Fibroblast of lung (primary cell): Measurements from ENCODE around the gene ARTN. TPM values are rescaled to one million over a fixed set of nuclear protein-coding genes. Genes with fewer than 3 reads are reported as not detected.

Experiments
- DNase-seq, 2 donors: peaks; one replicate each; pipeline versions ENCODE4 v3.0.0 to v3.0.0-alpha.2; 2010; ENCODE audit warnings: low read depth in 2 of 2
- H2AFZ ChIP-seq: 2 replicates; pipeline ENCODE4 v1.5.1; 2012; ENCODE audit warnings: low read length, control low read depth, inconsistent platforms
- H3K27ac ChIP-seq: 2 replicates; pipeline ENCODE4 v1.5.1; 2011; ENCODE audit warnings: low read length, control low read depth; ENCODE audit not compliant: insufficient read depth
- H3K27me3 ChIP-seq: 2 replicates; pipeline ENCODE4 v1.5.1; 2011; ENCODE audit warnings: mild to moderate bottlenecking, low read length; ENCODE audit not compliant: control insufficient read depth, insufficient read depth
- H3K36me3 ChIP-seq: 2 replicates; pipeline ENCODE4 v1.5.1; 2011; ENCODE audit warnings: low read length; ENCODE audit not compliant: control insufficient read depth, insufficient read depth
- H3K4me1 ChIP-seq: 2 replicates; pipeline ENCODE4 v1.5.1; 2011; ENCODE audit warnings: low read length; ENCODE audit not compliant: control insufficient read depth, insufficient read depth; ENCODE audit errors: extremely low read depth
- H3K4me2 ChIP-seq: 2 replicates; pipeline ENCODE4 v1.5.1; 2011; ENCODE audit warnings: low read length, control low read depth; ENCODE audit not compliant: insufficient read depth; ENCODE audit errors: extremely low read depth
- H3K4me3 ChIP-seq, 4 experiments: fragments of 200-600 bp in 1 of 4; sonication (generic) in 1 of 4; replicated peaks in 1 of 4; 2 replicates each; pipeline ENCODE4 v1.5.1; 2011 to 2016; ENCODE audit warnings: low read length in 4 of 4, low read depth in 3 of 4, mild to moderate bottlenecking in 3 of 4, control low read depth in 2 of 4, inconsistent platforms in 1 of 4, mixed read lengths in 1 of 4; ENCODE audit not compliant: insufficient read depth in 1 of 4; ENCODE audit errors: control extremely low read depth in 1 of 4
- H3K79me2 ChIP-seq: 2 replicates; pipeline ENCODE4 v1.5.1; 2012; ENCODE audit warnings: mild to moderate bottlenecking, low read length, inconsistent platforms; ENCODE audit not compliant: control insufficient read depth, insufficient read depth
- H3K9ac ChIP-seq: 2 replicates; pipeline ENCODE4 v1.5.1; 2011; ENCODE audit warnings: mild to moderate bottlenecking, low read length, control low read depth; ENCODE audit not compliant: insufficient read depth
- H3K9me3 ChIP-seq: 2 replicates; pipeline ENCODE4 v1.5.1; 2012; ENCODE audit warnings: low read depth, low read length; ENCODE audit not compliant: control insufficient read depth, insufficient read depth
- H4K20me1 ChIP-seq: 2 replicates; pipeline ENCODE4 v1.5.1; 2011; ENCODE audit warnings: low read length; ENCODE audit not compliant: control insufficient read depth, insufficient read depth; ENCODE audit errors: extremely low read depth
- EZH2 ChIP-seq: IDR thresholded peaks from 2 replicates; pipeline ENCODE4 v1.5.1; 2012; ENCODE audit warnings: low read length, control low read depth, mild to moderate bottlenecking; ENCODE audit errors: missing control alignments
- polyA plus RNA-seq, 2 donors: library from polyadenylated mRNA; depleted of rRNA in 1 of 2; stranded (reverse) in 1 of 2; unstranded in 1 of 2; fragments of >200 nt; gene quantifications; 2 replicates each; pipeline ENCODE4 v1.2.1, GENCODE V29; 2011 to 2012; ENCODE audit warnings: missing spikeins in 1 of 2
- total RNA-seq: library from RNA; depleted of rRNA; stranded (reverse); fragments of >200 nt; gene quantifications from 2 replicates; pipeline ENCODE4 v1.2.1, GENCODE V29; 2014
- TF ChIP-seq, protein P1 (sequence below), 2 donors: IDR thresholded peaks in 1 of 2; conservative IDR thresholded peaks in 1 of 2; 1 replicate in 1 of 2; 2 replicates in 1 of 2; pipeline ENCODE4 v1.5.1; 2011 to 2012; ENCODE audit warnings: low read length in 2 of 2, control low read depth in 1 of 2, inconsistent platforms in 1 of 2, low read depth in 1 of 2, mild to moderate bottlenecking in 1 of 2

The ARTN gene
- total and polyA plus RNA-seq, 2 donors (not counting 1 experiment from before 2014, with no cell fraction given), result 0.06 to 0.50 TPM

DNA sequence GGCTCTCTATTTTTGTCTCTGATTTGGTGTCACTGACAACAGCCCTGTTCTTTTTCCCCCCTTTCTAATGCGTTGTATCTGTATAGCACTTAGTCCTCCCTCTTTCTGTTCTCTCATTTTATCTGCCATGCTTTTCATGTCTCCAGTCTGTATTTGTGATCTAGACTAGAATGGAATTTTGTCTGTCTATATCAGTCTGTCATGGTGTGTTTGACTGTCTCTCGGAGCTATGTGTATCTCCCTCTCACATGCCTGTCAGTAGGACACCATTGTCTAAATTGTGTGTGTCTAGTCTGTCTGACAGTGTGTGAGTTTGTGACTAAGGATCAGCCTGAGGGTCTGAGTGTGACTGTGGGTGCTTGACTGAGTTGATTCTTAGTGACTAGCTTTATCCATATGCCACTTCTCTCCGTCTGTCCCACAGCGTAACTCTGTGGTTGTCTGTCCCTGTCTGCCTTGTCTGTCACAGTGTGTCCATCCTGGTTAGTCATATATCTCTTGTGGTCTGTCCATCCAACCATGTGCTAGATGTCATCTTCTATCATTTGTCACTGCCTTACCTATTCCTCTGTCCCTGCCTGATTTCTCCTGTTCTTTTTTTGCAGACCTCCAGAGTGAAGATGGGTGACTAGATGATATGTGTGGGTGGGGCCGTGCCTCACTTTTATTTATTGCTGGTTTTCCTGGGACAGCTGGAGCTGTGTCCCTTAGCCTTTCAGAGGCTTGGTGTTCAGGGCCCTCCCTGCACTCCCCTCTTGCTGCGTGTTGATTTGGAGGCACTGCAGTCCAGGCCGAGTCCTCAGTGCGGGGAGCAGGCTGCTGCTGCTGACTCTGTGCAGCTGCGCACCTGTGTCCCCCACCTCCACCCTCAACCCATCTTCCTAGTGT is 44.0 kb downstream of the ARTN start:
- TF ChIP-seq EZH2, result no peak
- TF ChIP-seq, protein P1, sequence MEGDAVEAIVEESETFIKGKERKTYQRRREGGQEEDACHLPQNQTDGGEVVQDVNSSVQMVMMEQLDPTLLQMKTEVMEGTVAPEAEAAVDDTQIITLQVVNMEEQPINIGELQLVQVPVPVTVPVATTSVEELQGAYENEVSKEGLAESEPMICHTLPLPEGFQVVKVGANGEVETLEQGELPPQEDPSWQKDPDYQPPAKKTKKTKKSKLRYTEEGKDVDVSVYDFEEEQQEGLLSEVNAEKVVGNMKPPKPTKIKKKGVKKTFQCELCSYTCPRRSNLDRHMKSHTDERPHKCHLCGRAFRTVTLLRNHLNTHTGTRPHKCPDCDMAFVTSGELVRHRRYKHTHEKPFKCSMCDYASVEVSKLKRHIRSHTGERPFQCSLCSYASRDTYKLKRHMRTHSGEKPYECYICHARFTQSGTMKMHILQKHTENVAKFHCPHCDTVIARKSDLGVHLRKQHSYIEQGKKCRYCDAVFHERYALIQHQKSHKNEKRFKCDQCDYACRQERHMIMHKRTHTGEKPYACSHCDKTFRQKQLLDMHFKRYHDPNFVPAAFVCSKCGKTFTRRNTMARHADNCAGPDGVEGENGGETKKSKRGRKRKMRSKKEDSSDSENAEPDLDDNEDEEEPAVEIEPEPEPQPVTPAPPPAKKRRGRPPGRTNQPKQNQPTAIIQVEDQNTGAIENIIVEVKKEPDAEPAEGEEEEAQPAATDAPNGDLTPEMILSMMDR (conservative IDR thresholded peaks at IDR 0.05 in 1 of 2, IDR thresholded peaks at IDR 0.05 in 1 of 2; ENCODE audit: low read depth in 1 of 2, low read length in 2 of 2), result no peak
- peaks cover 17% of the 10 kb centered on the region for H3K36me3 ChIP-seq
- peak overlapping the region in 2 of 4 experiments; percentile 0 to 6 for H3K4me3 ChIP-seq
- no peaks in the 10 kb centered on the region for H3K9me3 ChIP-seq
- H3K9ac ChIP-seq, result no peak overlapping the region
- no peaks in the 10 kb centered on the region for H4K20me1 ChIP-seq
- DNase-seq, result no peak
- H3K4me1 ChIP-seq, result peaks cover 10% of the 10 kb centered on the region
- H3K27ac ChIP-seq, result no peak overlapping the region
- H2AFZ ChIP-seq, result no peak overlapping the region
- H3K79me2 ChIP-seq, result peaks cover 50% of the 10 kb centered on the region
- H3K4me2 ChIP-seq, result no peak overlapping the region
- no peaks in the 10 kb centered on the region for H3K27me3 ChIP-seq

DNA sequence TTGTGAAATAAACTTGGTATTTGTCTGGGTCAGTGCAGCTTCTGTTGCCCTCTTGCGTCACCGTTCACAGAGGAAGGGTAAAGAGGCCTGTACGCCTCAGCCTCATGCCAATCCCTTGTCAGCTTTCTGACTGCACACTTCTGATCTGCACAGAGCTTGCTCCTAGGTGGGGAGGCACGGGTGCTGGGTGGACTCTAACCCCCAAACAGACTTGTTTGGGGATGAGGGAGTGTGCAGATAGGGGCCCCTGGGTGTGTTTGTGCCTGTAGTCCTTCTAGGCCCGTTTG is 44.6 kb downstream of the ARTN start:
- peak overlapping the region in 2 of 4 experiments; percentile 58 to 65 for H3K4me3 ChIP-seq
- H4K20me1 ChIP-seq, result no peaks in the 10 kb centered on the region
- H3K4me1 ChIP-seq, result peaks cover 10% of the 10 kb centered on the region
- no peak overlapping the region for H3K9ac ChIP-seq
- peaks cover 17% of the 10 kb centered on the region for H3K36me3 ChIP-seq
- no peak overlapping the region for H2AFZ ChIP-seq
- H3K9me3 ChIP-seq, result no peaks in the 10 kb centered on the region
- peak overlapping the region; percentile 83 for H3K4me2 ChIP-seq
- no peak overlapping the region for H3K27ac ChIP-seq
- no peak for DNase-seq
- TF ChIP-seq, protein P1 (conservative IDR thresholded peaks at IDR 0.05 in 1 of 2, IDR thresholded peaks at IDR 0.05 in 1 of 2; ENCODE audit: low read depth in 1 of 2, low read length in 2 of 2), result no peak
- no peak for TF ChIP-seq EZH2
- H3K79me2 ChIP-seq, result peaks cover 54% of the 10 kb centered on the region
- no peaks in the 10 kb centered on the region for H3K27me3 ChIP-seq

DNA sequence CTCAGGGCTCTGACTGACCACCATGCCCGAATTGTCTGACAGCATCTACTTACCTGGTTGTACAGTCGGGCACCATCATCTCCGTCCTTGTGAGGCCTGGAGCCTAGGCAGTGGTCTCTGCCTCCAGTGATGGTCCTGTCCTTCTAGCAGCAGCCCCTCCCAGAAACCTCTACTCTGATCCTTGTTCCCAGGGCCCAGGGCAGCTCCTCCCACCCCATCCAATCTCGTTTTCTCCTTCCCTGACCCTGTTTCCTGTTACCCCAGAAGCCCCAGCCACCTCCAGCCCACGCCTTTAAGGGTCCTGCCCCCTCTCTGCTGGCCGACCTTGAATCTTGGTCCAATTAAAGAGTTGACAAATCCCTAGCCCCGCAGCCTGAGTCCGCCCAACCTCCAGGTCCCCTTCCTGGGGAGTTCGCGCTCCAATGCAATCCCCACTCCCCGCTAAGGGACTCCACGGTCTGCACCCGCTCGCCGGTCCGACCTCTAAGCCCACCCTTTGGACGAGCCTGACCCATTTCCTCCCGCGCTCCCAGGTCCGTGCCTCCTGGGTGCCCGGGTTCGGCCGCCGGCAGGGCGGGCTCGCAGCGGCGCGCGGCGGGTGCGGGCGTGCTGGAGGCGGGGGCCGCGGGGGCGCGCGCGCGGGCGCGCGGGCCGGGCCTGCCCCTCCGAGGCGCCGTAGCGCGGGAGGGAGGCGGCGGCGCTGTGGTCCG is 45.1 kb downstream of the ARTN start, which contains the start of gene B4GALT2:
Gene B4GALT2 (plus strand): TSS at position 660 of the 710 bp plus-strand sequence. CDS start 1,951 bp downstream, outside the sequence.
- TF ChIP-seq EZH2, result no peak
- TF ChIP-seq, protein P1 (conservative IDR thresholded peaks at IDR 0.05 in 1 of 2, IDR thresholded peaks at IDR 0.05 in 1 of 2; ENCODE audit: low read depth in 1 of 2, low read length in 2 of 2), result no peak
- Histone ChIP-seq H4K20me1 (no peaks in the 10 kb centered on the region), H2AFZ (peak within 1 kb of the TSS; percentile 47)

More for the DNA sequence above, 45.1 kb downstream of the ARTN start, which contains the start of gene B4GALT2:
- Histone ChIP-seq H3K4me3 (peak within 1 kb of the TSS; percentile 52 to 74 (median 68)), H3K79me2 (peaks cover 54% of the 10 kb centered on the region), H3K27ac (peak within 1 kb of the TSS; percentile 18), H3K27me3 (no peaks in the 10 kb centered on the region), H3K36me3 (peaks cover 17% of the 10 kb centered on the region), H3K9me3 (no peaks in the 10 kb centered on the region), H3K4me1 (peaks cover 10% of the 10 kb centered on the region), H3K9ac (peak within 1 kb of the TSS; percentile 72), H3K4me2 (peak within 1 kb of the TSS; percentile 90)
- peak in 1 of 2 donors; percentile 32 for DNase-seq
